HG03558 (cell line): ENCODE measurements around the gene CNTNAP2.

ENCODE experiments used
- ATAC-seq: cut with Tn5 transposase; IDR thresholded peaks from one replicate; pipeline ENCODE4 v1.9.1; 2021; ENCODE audit warnings: moderate number of reproducible peaks; ENCODE audit not compliant: unreplicated experiment; ENCODE audit errors: extremely low read depth

Gene CNTNAP2

DNA sequence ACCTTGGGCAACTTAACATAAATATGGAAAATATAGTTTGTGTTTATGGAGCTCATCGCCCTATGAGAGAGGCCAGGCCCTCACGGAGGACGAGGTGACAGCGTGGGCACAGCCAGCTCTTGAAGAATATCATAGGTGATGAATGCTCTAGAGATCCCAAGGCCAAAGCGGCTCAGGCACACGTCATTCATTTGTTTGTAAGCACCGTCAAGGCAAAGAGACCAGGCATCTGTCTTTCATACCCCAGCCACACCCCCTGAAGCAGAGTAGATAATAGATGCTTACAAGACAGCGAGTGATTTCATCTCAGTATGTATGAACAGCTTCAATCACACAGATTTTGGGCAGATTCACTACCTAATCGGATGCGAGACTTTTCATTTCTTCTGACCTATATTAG is 2231.9 kb downstream of the CNTNAP2 start:
- ATAC-seq, result no peak

DNA sequence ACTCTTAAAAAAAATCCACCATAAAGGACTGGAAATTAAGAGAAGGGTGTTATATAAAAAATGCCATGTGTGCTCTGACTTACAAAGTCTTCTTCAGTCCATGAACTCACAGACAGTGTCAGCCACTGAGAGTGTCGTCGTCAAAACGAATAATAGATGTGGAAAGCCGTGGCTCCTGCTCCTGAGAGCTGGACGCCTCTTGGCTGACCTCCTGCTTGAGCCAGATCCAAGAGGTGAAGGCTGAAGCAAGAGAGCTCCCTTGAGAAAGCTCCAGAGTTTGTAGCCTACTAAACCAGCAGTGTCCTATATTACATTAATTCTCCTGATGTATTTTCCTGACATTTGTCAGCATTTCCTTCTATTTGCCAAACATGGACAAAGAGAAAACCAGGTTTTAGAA is 2239.7 kb downstream of the CNTNAP2 start:
- ATAC-seq, result no peak

DNA sequence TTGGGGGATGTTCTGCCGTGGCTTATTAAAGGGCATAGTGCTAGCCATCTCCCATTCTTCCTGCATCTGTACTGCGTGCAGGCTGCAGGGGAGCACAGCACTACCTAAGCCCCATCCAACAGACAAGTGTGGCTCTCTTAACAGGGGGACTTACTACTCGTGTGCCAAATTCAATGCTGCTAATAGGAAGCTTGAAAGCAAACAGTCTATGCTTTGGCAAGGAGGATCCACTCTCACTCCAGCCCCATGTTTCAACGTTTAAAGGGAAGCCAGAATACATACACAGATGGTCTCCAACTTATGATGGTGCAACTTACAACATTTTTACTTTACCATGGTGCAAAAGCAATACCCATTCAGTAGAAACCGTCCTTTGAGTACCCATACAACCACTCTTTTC is 2245.9 kb downstream of the CNTNAP2 start:
- no peak for ATAC-seq

DNA sequence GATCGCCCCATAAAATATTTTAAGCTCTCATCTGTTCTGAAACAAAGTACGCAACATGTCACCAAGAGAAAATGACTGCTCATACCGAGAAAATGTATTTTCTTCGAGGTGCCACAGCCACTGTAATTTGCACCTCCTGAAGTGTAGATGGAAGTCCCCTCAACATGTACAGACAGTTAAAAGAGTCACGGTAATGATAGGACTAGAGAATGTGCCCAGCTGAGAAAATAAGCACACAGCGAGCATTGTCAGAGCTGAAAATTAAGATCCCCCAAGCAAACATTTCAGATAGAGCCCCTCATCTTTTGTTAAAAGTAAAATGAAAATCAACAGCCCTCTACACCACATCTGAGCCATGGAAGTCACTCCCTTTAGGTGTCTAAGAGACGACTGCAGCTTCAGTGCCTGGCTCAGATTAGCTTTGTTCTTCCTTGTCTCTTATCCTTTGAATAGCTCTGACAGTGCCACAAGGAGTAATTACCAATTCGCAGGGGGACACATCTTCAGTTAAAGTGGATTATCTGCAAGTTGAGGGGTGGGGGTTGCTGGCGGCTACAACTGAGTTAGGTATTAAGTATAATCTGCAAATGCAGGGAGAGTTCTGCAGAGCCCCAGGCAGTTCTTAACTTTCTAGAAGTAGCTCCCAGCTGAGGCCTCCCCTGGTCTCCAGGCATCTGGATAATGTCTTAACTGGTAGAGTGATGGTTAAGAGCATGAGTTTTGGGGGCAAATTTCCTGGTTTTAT is 2251.3 kb downstream of the CNTNAP2 start:
- no peak for ATAC-seq

DNA sequence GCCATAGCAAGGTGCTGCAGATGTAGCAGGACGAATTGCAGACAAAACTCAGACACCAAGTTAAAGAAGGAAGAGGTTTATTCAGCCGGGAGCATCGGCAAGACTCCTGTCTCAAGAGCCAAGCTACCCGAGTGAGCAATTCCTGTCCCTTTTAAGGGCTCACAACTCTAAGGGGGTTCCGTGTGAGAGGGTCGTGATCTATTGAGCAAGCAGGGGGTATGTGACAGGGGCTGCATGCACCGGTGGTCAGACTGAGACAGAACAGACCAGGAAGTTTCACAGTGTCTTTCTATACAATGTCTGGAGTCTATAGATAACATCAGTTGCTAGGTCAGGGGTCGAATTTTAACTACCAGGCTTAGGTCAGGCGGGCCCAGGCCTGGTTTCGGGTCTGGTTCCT is 2252.0 kb downstream of the CNTNAP2 start:
- ATAC-seq, result no peak

DNA sequence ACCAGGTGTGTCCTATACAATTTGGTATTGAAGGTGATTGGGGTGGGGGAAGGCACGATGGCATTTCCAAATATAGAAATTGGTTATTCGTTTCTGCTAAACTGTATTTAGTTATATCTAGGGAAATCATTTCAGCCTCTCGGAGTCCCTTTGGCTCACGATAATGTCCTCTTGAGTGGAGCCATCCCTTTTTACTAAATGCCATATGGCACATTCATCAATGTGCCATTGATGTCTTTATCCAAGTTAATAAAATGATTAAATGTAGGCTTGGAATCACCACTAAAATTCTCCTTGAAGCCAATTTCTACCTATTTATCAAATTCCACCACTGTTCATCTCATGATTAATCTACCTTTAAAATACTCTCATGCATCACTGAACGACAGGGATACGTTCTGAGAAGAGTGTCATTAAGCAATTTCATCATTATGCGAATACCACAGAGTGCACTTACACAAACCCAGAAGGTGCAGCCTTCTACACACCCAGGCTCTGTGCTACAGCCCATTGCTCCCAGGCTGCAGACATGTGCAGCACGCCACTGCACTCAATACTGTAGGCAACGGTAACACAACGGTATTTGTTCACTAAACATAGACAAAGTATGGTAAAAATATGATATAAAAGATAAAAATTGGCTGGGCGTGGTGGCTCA is 2254.8 kb downstream of the CNTNAP2 start:
- ATAC-seq, result no peak

DNA sequence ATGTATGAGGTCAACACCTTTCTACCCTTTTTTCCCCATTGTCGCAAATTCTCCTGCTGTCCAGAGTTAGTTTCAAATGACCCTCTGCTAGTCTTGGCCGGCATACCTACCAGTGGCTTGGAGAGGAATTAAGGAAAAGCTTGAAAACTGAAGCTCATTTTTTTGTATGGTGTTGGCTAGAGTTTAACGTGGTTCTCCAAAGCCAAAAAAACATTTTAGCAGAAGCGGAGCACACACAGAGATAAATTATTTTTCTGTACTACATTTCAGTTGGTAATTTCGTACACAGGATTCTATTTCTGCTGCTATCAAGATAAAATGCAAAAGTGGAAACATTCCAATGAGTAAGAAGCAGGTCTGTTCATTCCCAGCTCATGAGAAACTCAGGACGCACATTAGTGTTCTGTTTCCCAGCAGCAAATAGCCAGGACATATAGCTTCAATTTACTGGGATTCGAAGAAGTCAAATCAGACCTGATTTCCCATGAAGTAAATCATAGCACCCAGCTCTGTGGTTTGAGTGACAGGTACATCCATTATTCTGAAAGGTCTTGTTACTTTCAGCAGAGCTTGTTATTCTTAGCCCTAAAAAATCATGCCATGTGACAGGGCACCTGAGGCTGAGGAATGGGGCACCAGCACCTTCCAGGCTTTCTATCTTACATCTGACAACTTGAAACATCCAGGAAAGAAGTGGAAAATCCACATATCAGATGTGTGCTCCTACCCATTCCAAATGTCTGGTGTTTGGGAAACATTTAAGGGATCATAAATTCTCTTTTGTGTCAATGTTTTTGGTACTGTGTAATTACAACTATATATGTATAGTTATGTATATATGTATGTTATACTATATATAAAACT is 2258.0 kb downstream of the CNTNAP2 start:
- no peak for ATAC-seq

DNA sequence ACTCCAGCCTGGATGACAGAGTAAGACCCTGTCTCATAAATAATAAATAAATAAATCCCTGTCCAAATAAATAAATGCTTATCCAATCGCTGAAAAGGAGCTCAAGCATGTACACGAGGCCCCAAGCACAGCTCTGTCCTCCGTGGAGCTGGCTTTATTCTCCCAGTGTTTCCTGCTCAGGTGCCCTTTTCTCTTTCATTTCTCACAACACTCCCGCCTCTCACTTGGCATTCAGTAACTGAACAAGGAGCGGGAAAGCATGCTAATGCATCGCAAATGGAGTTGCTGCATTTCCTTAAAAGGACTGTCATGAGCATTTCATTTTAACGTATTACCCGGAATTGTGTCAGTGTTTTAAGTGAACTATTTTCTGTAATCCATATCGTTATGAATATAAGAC is 2263.1 kb downstream of the CNTNAP2 start:
- ATAC-seq, result no peak

DNA sequence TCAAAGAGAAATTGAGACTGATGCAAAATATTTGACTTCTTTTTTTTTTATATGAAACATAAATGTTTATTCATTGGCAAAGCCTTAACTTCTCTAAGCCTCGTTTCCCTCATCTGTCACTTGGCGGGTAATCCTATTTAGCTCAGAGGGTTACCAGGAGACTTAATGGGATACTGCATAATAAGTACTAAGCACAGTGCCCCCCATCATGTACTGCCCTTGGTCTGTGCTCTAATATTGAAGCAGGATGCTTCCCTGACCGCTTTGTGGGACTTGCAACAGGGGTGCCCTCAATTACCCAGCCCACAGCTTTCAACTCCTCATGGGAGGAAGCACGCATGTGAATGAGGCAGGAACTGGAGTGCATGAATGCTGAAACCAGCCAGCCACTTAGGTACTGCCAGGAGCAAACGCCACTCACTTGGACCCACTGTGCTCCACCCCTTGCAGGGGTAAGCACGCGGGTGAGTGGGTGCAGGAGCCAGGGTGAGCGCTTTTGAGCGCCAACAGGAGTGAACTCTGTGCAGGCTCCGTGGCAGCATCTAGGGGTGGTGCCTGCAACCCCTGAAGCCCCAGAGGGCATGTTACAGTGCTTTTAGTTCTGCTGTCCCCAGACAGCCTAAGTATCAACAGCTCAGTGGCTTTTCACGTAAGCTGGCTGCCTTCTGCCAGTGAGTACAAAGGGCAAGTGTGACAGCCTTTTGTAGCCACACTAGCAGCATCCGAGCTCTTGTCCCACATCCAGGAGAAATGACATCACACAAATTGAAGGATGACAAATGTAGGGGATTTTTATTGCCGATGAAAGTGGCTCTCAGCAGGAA is 2264.2 kb downstream of the CNTNAP2 start:
- ATAC-seq, result no peak

DNA sequence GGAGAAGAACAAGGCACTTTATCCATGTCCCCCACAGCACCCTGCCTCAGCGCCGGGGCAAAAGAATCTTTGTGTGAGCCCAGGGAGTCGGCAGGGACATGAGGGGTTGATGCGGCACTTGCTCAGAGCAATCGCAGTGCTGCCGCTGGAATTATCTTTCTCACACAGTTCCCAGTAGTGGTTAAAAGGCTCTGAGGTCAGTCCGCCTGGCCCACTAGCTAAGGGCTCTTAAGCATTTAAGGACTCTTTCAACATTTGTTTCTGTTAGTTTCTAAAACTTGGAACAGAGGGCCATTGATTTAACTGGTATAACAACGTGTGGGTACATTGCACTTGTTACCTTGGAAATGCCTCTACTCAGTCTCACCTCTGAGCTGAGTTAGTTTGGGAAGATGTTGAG is 2266.0 kb downstream of the CNTNAP2 start:
- no peak for ATAC-seq

DNA sequence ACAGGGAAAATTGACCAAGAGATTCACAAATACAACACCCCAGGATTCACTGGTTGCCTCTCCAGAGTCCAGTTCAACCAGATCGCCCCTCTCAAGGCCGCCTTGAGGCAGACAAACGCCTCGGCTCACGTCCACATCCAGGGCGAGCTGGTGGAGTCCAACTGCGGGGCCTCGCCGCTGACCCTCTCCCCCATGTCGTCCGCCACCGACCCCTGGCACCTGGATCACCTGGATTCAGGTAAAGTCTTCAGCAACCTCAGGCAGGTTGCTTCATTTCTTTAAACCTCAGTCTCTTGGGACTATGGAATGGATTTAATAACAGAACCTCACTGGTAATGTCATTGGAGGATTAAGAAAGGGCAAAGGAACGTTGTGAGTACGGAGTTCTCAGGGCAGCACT is 2267.1 kb downstream of the CNTNAP2 start:
- no peak for ATAC-seq

DNA sequence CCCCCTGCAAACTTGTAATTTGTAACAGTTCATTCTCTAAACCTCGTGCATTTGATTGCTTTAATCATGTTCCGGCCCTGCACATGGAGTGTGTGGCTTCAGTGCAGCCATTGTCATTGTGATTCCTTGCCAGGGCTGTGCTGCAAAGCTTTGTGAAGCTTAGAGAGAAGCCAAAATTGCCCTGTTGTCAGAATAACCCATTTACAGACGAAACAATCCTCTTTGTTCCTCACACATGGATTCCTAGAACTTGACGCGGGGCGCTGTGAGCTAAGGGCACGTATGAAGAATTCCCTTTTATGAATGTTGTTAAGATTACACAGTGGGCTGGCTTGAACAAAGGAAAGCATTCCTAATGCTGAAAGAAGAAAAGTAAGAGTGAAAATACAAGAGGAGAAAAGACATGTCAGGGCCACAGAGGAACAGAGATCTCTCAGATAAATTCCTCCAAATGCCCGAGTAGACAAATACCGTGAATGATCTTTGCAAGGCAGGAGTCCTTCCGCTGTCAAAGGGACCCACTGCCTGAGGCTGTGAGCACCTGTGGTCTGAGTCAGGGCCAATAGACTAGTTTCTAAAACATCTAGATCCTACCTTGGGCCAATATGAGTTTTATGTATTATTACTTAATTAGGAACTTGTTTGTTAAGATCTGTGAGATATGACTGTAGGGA is 2268.5 kb downstream of the CNTNAP2 start:
- ATAC-seq, result no peak

DNA sequence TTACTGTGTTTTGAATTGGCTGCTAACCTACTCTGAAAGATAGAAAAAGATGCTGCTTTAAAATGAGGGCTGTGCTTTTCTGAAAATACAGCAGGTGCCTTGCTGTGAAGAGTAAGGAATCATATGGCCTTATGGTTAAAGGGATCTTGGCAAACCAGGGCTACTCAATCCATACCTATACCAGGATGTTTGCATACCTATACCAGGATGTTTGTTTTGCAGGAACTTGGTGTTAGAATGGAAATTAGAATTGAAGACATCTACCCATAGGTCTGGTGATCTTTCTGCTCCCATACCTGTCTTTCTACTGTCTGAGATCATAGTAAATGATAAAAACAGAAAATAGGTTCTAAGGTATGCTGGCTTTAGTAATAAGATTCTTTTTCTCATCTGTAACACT is 2273.8 kb downstream of the CNTNAP2 start:
- no peak for ATAC-seq

DNA sequence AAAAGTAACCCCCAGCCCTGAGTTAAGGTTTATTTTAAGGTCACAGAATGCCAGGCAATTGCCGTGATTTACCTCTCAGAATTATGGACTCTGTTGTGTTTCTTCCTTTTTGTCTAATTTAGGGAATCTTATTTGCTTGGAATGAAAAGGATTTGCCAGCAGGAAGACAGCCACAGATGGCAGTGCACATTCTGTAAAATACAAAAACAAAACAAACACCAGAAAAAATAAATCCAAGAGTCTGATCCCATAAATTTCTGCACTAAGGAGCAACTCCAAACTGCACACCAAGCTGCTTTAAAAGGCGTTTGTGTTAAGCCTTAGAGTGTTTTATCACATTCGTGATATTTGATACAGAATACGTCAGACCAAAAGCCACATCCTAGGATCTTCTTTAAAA is 2275.0 kb downstream of the CNTNAP2 start:
- no peak for ATAC-seq

DNA sequence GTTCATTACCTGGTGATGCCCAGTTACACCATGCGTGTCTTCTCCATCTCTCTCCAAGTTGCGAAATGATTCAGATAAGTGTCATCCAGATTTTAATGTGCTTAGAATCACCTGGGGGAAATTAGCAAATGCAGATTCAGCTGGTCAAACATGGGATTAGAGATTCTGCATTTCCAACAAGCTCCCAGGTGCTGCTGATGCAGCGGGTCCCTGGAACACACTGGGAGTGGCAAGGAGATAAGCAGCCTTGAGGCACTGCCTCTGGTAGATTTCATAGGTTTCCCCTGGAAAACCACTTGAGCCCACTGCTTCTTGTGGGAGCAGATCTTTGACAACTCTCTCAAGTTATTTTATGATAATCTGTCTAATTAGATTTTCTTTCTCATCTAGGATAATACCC is 2278.0 kb downstream of the CNTNAP2 start:
- ATAC-seq, result no peak

DNA sequence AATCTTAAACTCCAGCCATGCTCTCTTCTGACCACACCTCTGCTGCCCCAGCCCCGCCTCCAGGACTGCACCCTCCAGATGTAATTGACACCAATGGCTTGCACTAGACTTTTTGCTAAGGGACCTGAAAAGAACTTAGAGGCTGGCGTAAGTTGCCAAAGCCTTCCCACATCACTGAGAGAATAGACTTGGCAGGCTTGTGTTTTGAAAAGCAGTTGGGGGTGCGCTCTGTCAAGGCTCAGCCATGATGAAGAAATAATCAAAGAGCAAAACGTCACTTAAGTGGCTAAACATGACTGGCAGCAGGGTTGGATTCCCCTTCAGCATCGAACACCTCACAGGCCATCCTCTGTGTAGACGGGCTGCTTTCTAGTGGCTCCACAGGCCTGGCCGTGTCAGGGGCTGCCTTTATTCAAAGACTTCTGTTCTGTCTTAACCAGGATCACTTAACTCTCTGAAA is 2278.8 kb downstream of the CNTNAP2 start:
- ATAC-seq, result no peak

DNA sequence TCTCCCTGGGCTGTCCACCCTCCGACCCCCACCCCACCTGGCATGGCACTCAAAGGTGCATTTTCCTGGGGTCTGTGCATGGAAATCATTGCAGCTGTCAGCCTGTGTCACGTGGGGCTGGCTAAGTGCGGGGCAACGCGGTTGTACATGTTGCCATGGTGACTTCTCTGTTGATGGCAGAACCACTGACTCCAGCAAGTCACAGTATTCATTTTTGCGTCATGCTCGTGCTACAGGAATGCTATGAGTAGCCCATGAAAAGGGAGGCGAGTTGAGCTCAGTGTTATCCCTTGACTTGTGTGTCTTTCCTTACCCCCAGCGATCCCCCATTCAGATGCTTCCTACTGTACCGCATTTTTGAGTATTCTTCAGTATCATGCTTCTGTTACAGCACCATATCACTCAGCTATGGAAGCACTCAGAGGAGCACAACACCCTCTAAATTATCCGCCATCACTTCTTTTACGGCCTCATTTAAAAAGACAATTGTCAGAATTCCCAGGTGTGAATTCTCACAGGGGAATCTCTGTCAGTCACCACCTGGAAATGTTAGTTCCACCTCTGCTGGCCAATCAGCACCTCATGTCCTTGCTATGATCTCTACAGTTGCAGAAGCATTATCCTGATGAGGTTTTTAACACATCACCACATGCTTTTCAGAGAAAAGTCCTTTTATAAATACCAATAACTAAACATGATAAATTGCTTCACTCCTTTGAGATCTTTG is 2279.6 kb downstream of the CNTNAP2 start:
- ATAC-seq, result no peak

DNA sequence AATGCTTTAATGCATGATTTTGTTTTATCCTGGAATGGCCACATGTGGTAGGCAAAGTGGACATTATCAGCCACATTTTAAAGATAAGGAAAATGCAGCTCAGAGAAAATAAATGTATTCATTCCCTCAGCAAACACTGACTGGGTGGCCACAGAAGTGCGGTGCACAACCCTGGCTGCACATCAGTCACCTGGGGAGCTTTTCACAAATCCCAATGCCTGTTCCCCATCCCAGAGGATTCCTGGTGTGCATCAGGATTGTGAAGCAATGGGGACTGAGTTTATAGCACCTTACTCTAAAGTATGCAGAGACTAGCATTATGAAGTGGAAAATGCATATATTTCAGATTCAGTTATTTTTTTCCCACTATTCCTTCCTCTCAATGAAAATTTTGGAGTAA is 2280.5 kb downstream of the CNTNAP2 start:
- no peak for ATAC-seq

DNA sequence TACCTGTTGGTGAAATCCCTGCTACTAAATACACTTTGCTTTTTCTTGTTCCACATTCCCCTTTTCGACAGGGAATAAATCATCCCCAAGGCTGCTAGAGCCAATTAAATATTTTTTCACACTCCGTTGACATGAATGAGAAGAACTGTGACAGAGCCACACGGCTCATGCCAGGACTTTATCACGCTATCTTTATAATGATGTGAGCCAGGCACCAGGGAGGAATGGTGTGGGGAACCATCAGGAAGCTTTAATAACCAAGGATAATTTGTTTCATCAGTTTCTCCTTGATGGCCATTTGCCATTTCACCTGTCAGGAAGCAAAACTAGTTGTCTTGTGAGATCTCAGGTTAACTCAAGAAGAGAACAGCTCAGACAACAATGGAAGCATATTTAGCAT is 2280.9 kb downstream of the CNTNAP2 start:
- no peak for ATAC-seq
